GM23338 (cell line): ENCODE measurements around the gene XG.

Experiments
- CREB1 ChIP-seq: fragments of 250-450 bp; sonication (Bioruptor Pico); IDR thresholded peaks from 2 replicates; pipeline ENCODE4 v1.5.0; 2020; ENCODE audit warnings: low read depth, mild to moderate bottlenecking, moderate library complexity
- CTCF ChIP-seq, 2 experiments: fragments of 200-600 bp in 1 of 2; sonication (generic) in 1 of 2; conservative IDR thresholded peaks; 2 replicates each; pipeline versions ENCODE4 v1.5.1 to v1.6.1; 2016 to 2017; ENCODE audit warnings: antibody characterized with exemption in 2 of 2, low read depth in 2 of 2, mild to moderate bottlenecking in 2 of 2, moderate library complexity in 1 of 2
- EZH2 ChIP-seq: fragments of 200-600 bp; sonication (generic); IDR thresholded peaks from one replicate; pipeline ENCODE4 v1.8.0; 2017; ENCODE audit warnings: antibody characterized with exemption, mild to moderate bottlenecking, low read depth; ENCODE audit not compliant: unreplicated experiment
- EZH2phosphoT487 ChIP-seq: fragments of 200-600 bp; sonication (generic); IDR thresholded peaks from one replicate; pipeline ENCODE4 v1.8.1; 2018; ENCODE audit warnings: antibody characterized with exemption; ENCODE audit not compliant: unreplicated experiment
- JUNB ChIP-seq: IDR thresholded peaks from one replicate; pipeline ENCODE4 v1.6.1; 2016; ENCODE audit warnings: antibody characterized with exemption; ENCODE audit not compliant: unreplicated experiment
- NANOG ChIP-seq: IDR thresholded peaks from 2 replicates; pipeline ENCODE4 v1.6.1; 2016; ENCODE audit warnings: antibody characterized with exemption, borderline replicate concordance
- POLR2AphosphoS5 ChIP-seq: IDR thresholded peaks from 2 replicates; pipeline ENCODE4 v1.6.1; 2016; ENCODE audit warnings: antibody characterized with exemption, low read depth
- REST ChIP-seq: IDR thresholded peaks from one replicate; pipeline ENCODE4 v1.6.1; 2018; ENCODE audit warnings: antibody characterized with exemption; ENCODE audit not compliant: unreplicated experiment
- STAT1 ChIP-seq: IDR thresholded peaks from one replicate; pipeline ENCODE4 v1.6.1; 2016; ENCODE audit warnings: antibody characterized with exemption; ENCODE audit not compliant: unreplicated experiment
- ZNF114 ChIP-seq: fragments of 250-450 bp; sonication (Bioruptor Pico); IDR thresholded peaks from 2 replicates; pipeline ENCODE4 v1.5.0; 2020; ENCODE audit warnings: mild to moderate bottlenecking, moderate library complexity
- ZNF331 ChIP-seq: fragments of 250-450 bp; sonication (Bioruptor Pico); IDR thresholded peaks from 2 replicates; pipeline ENCODE4 v1.5.0; 2020; ENCODE audit warnings: low read depth, mild to moderate bottlenecking, moderate library complexity
- TF ChIP-seq, protein P1 (sequence below): fragments of 250-450 bp; sonication (Bioruptor Pico); IDR thresholded peaks from 2 replicates; pipeline ENCODE4 v1.5.0; 2020; ENCODE audit warnings: mild to moderate bottlenecking, moderate library complexity
- TF ChIP-seq, protein P2 (sequence below): IDR thresholded peaks from 2 replicates; pipeline ENCODE4 v1.6.1; 2016; ENCODE audit warnings: antibody characterized with exemption

DNA sequence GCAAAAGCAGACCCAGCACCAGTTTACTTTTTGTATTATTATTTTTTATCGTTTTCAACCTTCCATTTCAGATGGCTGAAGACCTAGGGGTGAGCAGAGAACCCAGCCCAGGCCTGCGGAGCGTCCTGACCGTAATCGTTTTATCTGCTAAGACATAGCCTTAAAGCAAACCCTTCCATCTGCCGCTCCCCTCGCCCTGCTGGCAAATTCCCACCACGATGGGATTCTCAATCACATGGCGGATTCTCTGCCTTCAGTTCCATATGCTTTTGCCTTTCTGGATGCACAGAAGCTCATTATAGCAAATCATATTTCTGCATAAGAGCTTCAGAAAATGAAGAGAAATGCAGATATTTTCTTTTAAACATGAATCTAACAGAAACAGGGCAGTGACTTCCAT lies 18.6 kb upstream of the XG start:
- TF ChIP-seq CTCF (conservative IDR thresholded peaks at IDR 0.05; ENCODE audit: low read depth in 2 of 2) (no peak), EZH2 (no peak), REST (no peak), POLR2AphosphoS5 (no peak), CREB1 (CRISPR knock-in tag) (no peak), EZH2phosphoT487 (no peak), ZNF331 (CRISPR knock-in tag) (no peak), STAT1 (no peak), JUNB (no peak), NANOG (no peak), ZNF114 (CRISPR knock-in tag) (no peak)
- TF ChIP-seq, protein P1, sequence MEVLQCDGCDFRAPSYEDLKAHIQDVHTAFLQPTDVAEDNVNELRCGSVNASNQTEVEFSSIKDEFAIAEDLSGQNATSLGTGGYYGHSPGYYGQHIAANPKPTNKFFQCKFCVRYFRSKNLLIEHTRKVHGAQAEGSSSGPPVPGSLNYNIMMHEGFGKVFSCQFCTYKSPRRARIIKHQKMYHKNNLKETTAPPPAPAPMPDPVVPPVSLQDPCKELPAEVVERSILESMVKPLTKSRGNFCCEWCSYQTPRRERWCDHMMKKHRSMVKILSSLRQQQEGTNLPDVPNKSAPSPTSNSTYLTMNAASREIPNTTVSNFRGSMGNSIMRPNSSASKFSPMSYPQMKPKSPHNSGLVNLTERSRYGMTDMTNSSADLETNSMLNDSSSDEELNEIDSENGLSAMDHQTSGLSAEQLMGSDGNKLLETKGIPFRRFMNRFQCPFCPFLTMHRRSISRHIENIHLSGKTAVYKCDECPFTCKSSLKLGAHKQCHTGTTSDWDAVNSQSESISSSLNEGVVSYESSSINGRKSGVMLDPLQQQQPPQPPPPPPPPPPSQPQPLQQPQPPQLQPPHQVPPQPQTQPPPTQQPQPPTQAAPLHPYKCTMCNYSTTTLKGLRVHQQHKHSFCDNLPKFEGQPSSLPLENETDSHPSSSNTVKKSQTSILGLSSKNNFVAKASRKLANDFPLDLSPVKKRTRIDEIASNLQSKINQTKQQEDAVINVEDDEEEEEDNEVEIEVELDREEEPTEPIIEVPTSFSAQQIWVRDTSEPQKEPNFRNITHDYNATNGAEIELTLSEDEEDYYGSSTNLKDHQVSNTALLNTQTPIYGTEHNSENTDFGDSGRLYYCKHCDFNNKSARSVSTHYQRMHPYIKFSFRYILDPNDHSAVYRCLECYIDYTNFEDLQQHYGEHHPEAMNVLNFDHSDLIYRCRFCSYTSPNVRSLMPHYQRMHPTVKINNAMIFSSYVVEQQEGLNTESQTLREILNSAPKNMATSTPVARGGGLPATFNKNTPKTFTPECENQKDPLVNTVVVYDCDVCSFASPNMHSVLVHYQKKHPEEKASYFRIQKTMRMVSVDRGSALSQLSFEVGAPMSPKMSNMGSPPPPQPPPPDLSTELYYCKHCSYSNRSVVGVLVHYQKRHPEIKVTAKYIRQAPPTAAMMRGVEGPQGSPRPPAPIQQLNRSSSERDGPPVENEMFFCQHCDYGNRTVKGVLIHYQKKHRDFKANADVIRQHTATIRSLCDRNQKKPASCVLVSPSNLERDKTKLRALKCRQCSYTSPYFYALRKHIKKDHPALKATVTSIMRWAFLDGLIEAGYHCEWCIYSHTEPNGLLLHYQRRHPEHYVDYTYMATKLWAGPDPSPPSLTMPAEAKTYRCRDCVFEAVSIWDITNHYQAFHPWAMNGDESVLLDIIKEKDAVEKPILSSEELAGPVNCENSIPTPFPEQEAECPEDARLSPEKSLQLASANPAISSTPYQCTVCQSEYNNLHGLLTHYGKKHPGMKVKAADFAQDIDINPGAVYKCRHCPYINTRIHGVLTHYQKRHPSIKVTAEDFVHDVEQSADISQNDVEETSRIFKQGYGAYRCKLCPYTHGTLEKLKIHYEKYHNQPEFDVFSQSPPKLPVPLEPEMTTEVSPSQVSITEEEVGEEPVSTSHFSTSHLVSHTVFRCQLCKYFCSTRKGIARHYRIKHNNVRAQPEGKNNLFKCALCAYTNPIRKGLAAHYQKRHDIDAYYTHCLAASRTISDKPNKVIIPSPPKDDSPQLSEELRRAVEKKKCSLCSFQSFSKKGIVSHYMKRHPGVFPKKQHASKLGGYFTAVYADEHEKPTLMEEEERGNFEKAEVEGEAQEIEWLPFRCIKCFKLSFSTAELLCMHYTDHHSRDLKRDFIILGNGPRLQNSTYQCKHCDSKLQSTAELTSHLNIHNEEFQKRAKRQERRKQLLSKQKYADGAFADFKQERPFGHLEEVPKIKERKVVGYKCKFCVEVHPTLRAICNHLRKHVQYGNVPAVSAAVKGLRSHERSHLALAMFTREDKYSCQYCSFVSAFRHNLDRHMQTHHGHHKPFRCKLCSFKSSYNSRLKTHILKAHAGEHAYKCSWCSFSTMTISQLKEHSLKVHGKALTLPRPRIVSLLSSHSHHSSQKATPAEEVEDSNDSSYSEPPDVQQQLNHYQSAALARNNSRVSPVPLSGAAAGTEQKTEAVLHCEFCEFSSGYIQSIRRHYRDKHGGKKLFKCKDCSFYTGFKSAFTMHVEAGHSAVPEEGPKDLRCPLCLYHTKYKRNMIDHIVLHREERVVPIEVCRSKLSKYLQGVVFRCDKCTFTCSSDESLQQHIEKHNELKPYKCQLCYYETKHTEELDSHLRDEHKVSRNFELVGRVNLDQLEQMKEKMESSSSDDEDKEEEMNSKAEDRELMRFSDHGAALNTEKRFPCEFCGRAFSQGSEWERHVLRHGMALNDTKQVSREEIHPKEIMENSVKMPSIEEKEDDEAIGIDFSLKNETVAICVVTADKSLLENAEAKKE = no peak
- TF ChIP-seq, protein P2, sequence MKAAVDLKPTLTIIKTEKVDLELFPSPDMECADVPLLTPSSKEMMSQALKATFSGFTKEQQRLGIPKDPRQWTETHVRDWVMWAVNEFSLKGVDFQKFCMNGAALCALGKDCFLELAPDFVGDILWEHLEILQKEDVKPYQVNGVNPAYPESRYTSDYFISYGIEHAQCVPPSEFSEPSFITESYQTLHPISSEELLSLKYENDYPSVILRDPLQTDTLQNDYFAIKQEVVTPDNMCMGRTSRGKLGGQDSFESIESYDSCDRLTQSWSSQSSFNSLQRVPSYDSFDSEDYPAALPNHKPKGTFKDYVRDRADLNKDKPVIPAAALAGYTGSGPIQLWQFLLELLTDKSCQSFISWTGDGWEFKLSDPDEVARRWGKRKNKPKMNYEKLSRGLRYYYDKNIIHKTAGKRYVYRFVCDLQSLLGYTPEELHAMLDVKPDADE = no peak
